Activated gamma-delta T cell treated with anti-CD3 and anti-CD28 coated beads, Interleukin-2, amount 50 U/mL, for 16 hours (primary cell): ENCODE data around the gene MALT1.

Source experiments
- DNase-seq: peaks from one replicate; pipeline ENCODE4 v3.0.0-alpha.2; 2020; ENCODE audit warnings: low read depth

Gene MALT1

DNA sequence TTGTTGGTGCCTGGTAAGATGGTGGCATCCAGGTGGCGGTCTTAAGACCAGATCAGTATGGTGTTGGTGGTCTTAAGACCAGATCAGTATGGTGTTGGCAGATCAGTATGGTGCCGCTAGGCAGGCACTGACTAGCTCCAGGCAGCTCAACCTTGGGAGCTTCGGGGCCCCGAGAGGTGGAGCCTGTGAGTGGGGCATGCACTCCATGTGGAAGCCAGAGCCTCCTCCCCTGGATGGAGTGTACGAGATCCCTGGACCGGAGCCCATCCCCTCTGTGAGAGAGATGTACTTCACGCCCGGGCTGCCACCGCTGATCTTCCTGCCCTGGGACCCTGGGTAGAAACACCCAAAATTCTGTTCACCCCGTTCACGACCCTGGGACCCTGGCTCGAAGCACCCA lies 19.0 kb downstream of the MALT1 start:
- DNase-seq = no peak

- no peak for DNase-seq
These were observed 20.0 kb downstream of the MALT1 start for GRCh38 chr18:58691256-58691655.

DNA sequence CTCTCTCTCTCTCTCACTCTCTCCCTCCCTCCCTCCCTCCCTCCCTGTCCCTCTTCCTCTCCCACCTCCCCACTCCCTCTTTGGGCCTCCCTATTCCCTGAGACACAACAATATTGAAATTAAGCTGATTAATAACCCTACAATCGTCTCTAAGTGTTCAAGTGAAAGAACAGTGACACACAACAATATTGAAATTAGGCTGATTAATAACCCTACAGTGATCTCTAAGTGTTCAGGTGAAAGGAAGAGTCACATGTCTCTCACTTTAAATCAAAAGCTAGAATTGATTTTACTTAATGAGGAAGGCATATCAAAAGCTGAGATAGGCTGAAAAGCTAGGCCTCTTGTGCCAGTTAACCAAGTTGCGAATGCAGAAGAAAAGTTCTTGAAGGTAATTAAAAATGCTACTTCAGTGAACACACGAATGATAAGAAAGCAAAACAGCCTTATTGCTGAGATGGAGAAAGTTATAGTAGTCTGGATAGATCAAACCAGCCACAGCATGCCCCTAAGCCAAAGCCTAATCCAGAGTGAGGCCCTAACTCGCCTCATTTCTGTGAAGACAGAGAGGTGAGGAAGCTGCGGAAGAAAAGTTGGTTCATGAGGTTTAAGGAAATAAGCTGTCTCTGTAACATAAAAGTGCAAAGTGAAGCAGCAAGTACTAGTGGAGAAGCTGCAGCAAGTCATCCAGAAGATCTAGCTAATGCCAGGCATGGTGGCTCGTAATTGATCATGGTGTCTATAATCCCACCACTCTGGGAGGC lies 21.3 kb downstream of the MALT1 start:
- DNase-seq = no peak

DNA sequence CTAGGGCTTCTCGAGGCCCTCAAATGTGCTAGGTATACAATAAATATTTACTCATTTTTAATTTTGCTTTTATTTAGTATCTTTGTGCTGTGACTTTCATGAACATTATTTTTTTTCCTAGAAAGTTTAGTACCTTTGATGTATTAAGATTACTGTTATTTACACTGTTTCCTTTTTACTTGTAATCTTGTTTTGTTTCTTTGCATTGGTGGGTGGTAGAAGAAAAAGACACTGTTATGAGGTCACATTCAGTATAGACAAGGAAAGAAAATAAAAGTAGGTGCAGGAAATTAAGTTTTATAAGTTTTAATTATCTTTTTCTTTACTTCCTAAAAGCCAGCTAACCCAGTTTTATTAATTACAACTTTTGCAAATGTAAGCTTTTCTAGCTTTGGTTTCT lies 23.0 kb downstream of the MALT1 start:
- DNase-seq = no peak

DNA sequence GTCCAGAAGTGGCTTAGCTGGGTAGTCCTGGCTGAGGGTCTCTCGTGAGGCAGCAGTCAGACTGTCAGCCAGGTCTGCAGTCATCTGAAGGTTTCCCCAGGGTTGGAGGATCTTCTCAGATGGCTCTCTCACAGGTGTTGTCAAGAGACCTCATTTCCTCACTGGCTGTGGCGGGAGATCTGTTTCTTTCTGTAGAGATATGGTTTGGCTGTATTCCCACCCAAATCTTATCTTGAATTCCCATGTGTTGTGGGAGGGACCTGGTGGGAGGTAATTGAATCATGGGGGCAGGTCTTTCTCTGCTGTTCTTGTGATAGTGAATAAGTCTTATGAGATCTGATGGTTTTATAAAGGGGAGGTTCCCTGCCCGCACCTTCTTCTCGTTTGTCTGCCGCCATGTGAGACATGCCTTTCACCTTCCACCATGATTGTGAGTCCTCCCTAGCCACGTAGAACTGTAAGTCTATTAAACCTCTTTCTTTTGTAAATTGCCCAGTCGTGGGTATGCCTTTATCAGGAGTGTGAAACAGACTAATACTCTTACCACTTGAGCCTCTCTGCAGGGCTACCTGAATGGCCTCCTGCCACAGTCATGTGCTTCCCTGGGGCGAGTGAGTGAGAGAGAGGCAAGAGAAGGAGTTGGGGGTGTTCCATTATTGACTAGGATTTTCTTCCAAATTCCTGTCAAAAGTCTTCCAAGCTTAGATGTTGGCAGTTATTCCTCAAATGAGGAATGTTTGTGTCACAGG lies 23.6 kb downstream of the MALT1 start:
- DNase-seq = no peak

DNA sequence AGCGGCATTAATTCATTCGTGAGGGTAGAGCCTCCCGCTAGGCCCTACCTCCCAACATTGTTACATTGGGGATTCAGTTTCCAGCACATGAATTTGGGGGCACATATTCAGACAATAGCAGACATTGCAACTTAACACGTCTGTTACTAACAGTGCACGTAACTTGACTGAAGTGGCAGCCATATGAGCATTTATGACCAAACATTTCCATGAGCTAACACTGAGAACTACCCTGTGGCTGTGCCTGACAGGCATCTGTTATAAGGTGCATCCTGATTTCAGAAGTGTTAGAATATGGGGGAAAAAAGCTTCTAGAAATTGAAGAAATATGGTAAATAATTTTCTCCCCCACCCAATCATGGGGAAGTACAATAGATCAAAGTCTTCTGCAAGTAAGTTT lies 24.5 kb downstream of the MALT1 start:
- DNase-seq = no peak

- no peak for DNase-seq
These were observed 25.9 kb downstream of the MALT1 start for GRCh38 chr18:58697146-58697545.

DNA sequence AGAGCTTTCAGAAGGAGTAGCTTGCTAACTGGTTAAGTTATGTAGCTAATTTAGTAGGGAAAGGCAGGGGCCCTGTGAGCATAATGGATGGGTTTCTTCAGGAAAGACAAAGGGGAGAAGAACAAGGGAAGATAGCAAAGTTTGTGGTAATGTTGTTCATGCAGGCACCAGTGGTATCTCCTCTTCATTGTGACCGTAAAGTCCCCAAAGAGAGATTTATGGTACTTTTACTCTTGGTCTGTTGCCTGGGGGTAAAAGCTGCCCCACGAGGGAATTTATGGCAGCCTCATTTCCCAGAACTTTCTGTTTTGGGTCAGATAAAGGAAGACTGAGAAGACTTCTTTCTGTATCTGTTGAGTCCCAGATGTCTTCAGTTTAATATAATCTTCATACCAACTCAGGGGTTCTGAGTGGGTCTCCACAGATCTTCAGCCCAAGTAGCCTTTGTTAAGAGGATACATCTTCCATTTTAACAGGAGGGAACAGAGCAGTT lies 27.5 kb downstream of the MALT1 start:
- DNase-seq = no peak

GRCh38 chr18:58699551-58699950 lies 28.3 kb downstream of the MALT1 start:
- DNase-seq = no peak

DNA sequence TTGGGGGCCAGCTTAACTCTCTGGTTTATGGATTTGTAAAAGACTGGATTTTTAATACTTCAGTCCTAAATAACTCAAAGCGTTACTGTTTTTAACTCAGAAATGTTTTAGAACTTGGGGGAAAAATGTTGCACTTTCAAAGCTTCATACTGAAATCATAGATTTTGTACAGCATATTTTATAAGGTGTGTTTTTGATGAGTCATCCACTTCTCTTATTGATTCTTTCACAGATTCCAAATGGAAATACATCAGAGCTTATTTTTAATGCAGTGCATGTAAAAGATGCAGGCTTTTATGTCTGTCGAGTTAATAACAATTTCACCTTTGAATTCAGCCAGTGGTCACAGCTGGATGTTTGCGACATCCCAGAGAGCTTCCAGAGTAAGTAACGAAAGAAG lies 28.9 kb downstream of the MALT1 start:
- no peak for DNase-seq

GRCh38 chr18:58712930-58713329 lies 41.7 kb downstream of the MALT1 start:
- no peak for DNase-seq

DNA sequence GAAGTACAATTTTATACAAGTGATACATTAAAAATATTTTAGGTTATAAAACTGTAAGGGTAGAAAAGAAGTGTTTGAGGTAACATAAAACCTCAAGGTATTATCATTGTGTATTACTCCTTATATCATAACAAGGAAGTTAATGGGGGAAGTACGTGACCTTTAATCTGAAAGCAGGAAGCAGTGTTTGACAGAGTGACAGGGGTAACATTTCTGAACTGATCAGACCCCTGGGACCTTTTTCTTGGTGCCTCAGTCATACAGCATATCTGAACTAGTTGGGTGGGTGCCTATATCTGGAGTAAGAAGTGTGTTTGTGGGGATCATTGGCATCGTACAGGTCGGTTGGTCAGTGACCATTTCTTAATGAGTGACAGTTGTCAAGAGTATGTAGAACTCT lies 43.0 kb downstream of the MALT1 start:
- DNase-seq = no peak

- no peak for DNase-seq
These were observed 43.6 kb downstream of the MALT1 start for GRCh38 chr18:58714821-58715220.

DNA sequence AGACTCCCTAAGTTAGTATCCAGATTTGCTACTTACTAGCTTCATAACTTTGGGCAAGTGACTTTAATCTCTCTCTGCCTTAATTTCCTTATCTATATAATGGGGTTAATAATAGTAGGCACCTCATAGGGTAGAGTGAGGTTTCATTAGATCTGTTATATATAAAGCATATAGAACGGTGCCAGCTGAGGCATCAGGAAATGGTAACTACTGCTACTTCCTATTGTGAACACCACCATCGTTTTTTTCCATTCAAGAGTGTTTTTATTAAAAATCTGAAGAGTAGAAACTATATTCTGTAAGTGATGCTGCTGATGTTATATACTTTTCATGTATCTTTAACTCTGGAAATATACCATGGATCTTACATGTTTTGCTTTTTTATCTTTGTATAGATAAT lies 44.3 kb downstream of the MALT1 start:
- no peak for DNase-seq

GRCh38 chr18:58716060-58716756 lies 44.9 kb downstream of the MALT1 start:
- no peak for DNase-seq

- no peak for DNase-seq
These were observed 50.4 kb downstream of the MALT1 start for GRCh38 chr18:58721566-58722239.

DNA sequence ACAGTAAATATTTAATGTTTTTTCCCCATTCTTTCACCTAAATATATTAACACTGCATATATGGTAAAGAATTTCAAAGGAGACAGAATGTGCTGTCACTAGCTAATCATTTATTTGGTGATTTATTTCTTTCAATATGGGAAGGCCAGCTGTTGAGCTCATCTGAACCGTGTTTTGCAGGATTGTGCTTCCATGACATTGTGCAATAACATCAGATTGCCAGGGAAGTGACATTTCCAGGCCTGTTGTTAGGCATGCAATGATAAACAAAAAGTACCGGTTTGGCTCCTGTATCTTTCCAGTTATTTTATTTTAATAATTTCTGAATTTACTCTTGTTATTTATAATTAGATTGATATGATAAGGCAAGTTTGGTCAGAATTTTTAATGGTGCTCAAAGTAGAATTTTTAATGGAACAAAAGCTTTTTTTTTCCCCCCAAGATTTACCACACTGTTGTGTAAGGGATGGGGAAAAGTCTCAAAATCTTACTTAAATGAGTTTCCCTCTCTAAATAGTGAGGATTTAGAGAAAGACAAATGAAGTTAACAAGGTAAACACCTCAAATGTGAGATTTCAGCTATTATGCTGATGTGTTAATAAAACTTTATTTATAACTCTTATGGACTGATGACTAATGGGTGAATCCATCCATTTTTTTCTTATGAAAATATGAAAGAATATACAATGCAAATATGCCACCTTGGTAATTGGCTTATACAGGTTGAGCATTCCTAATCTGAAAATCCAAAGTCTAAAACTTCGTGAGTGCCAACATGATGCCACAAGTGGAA lies 52.7 kb downstream of the MALT1 start:
- no peak for DNase-seq

DNA sequence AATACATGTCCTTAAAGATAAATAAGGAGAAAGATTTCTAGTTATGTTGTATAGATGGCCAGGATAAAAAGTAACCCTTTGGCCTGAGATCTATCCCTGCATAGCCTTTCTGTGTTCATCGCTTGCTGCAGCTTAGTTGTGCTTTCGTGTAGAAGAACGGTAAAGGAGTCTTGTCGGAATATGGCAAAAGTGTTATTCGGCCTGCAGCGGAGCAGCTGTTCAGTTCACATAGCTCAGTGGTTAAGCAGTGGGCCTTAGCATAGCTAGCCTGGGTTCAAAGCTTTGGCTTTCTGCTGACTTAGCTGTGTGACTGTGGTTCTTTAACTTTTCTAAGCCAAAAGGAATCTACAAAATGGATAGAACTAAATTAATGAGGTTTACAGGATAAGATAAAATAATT lies 55.4 kb downstream of the MALT1 start:
- DNase-seq = no peak

DNA sequence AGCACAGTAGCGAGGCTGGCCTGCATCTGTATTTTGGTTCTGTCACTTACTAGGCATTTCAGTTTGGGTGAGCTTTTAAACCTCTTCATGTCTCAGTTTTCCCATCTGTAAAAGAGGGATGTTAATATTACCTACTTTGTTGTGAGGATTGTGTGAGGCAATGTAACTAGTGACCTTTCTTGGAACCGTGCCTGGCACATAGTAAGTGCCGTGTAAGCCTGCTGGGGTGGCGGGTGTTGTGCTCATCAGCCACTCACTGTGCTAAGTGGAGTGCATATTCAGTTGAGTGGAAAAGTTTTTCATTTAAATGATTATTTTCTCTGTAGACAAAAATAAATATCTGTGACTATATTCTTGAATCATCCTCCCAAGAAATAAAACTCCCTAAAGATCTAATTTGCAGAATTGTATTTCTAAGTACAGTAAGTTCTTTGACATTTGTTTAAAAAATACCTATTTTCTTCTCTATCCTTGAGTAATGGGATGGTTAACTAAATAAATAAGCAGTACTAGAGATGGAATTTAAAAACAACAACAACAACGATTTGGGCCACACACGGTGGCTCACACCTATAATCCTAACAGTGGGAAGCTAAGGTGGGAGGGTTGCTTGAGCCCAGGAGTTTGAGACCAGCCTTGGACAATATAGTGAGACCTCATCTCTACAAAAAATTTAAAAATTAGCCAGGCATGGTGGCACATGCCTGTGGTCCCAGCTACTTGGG lies 56.7 kb downstream of the MALT1 start:
- DNase-seq = no peak

DNA sequence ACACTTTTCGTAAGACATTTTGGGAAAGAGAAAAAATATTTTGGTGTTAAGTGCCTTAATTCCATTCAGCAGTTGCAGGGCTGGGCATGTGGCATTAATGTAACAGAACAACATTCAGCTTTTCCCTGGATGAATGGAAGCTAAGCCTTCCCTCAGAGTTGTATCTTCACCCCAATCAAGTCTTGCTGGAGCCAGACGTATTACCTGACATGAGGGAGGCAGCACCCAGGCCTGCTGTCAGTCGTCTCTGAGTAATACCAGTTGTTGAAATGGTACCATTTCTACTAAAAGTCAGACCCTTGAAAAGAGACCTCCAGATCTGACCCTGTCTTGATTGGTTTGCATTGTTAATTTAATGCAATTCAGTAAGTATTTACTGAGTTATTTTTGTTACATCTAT lies 57.5 kb downstream of the MALT1 start:
- no peak for DNase-seq

GRCh38 chr18:58730618-58731017 lies 59.4 kb downstream of the MALT1 start:
- DNase-seq = no peak
